Activated naive CD8-positive, alpha-beta T cell treated with anti-CD3 and anti-CD28 coated beads, Interleukin-2, amount 10 ng/mL, durations not matched to agents 7 days and 5 days (primary cell): ENCODE data around the gene SPTLC2. TPM values are rescaled to one million over a fixed set of nuclear protein-coding genes. Genes with fewer than 3 reads are reported as not detected.
"Not testable (repeated sequence)": the region's sequence is repeated elsewhere in the genome, so short reads cannot be mapped to it uniquely, and the experiment has no call there.

Experiments
- ATAC-seq: fragments of 150-1000 bp; cut with Tn5 transposase; one replicate; pipeline ENCODE4 v1.10.0; 2021; ENCODE audit warnings: low read depth, moderate library complexity
- POLR2A ChIA-PET: fragments of 350-600 bp; sonication (Branson Sonifier 250); formaldehyde crosslinking; loops from one replicate; lab custom pipeline; 2021; ENCODE audit warnings: antibody characterized with exemption; lab: Charles Lee
- DNase-seq: peaks from one replicate; pipeline ENCODE4 v3.0.0; 2021
- H3K27ac Mint-ChIP-seq: one replicate; pipeline ENCODE4 v1.8.0; 2022; ENCODE audit warnings: mild to moderate bottlenecking, mixed read lengths
- H3K27me3 Mint-ChIP-seq: one replicate; pipeline ENCODE4 v1.8.0; 2022; ENCODE audit warnings: mild to moderate bottlenecking, moderate library complexity, mixed read lengths
- H3K36me3 Mint-ChIP-seq: one replicate; pipeline ENCODE4 v1.8.0; 2021; ENCODE audit warnings: mild to moderate bottlenecking, mixed read lengths
- H3K4me1 Mint-ChIP-seq: one replicate; pipeline ENCODE4 v1.8.0; 2021; ENCODE audit warnings: mixed read lengths
- H3K4me3 Mint-ChIP-seq: one replicate; pipeline ENCODE4 v1.8.0; 2022; ENCODE audit warnings: mild to moderate bottlenecking, moderate library complexity, mixed read lengths
- H3K9me3 Mint-ChIP-seq: one replicate; pipeline ENCODE4 v1.8.0; 2021; ENCODE audit warnings: mixed read lengths
- total RNA-seq, 2 experiments: library from RNA; stranded (reverse); gene quantifications; one replicate each; pipeline ENCODE4 v1.2.3, GENCODE V29; 2021

Gene SPTLC2
- total RNA-seq, 2 experiments from 2014 or later = 57.1 to 60.6 TPM

- no peaks in the 10 kb centered on the region for H3K36me3 Mint-ChIP-seq
- POLR2A ChIA-PET = interaction anchor here (0.9 kb wide), 1 partner anchor 34 kb away, joined by 5 read pairs; no protein-coding TSS in a partner anchor
- peak overlapping the region; percentile 93 for H3K27ac Mint-ChIP-seq
Observed at GRCh38 chr14:77641534-77642341, 25.3 kb upstream of the SPTLC2 start.

GRCh38 chr14:77640756-77641533, 24.5 kb upstream of the SPTLC2 start:
- ATAC-seq = no peak

More at GRCh38 chr14:77641534-77642341, 25.3 kb upstream of the SPTLC2 start:
- H3K4me3 Mint-ChIP-seq = peak overlapping the region; percentile 86
- H3K4me1 Mint-ChIP-seq = peaks cover 16% of the 10 kb centered on the region
- peaks cover 4% of the 10 kb centered on the region for H3K9me3 Mint-ChIP-seq
- peaks cover 2% of the 10 kb centered on the region for H3K27me3 Mint-ChIP-seq
- ATAC-seq (peak; percentile 90), DNase-seq (peak; percentile 77)

GRCh38 chr14:77638771-77639171, 22.3 kb upstream of the SPTLC2 start:
- POLR2A ChIA-PET = interaction anchor here (0.6 kb wide), 1 partner anchor 34 kb away, joined by 4 read pairs; no protein-coding TSS in a partner anchor
- Mint-ChIP-seq H3K4me1 (peaks cover 16% of the 10 kb centered on the region), H3K27me3 (no peaks in the 10 kb centered on the region), H3K4me3 (no peak overlapping the region), H3K36me3 (no peaks in the 10 kb centered on the region), H3K9me3 (peaks cover 6% of the 10 kb centered on the region), H3K27ac (no peak overlapping the region)
- no peak for DNase-seq
- no peak for ATAC-seq

More at GRCh38 chr14:77640756-77641533, 24.5 kb upstream of the SPTLC2 start:
- Mint-ChIP-seq H3K36me3 (no peaks in the 10 kb centered on the region), H3K27ac (peak overlapping the region; percentile 93), H3K9me3 (peaks cover 6% of the 10 kb centered on the region), H3K27me3 (peaks cover 2% of the 10 kb centered on the region), H3K4me1 (peaks cover 16% of the 10 kb centered on the region), H3K4me3 (peak overlapping the region; percentile 86)
- DNase-seq = no peak
- POLR2A ChIA-PET = interaction anchor here (0.9 kb wide), 1 partner anchor 33 kb away, joined by 5 read pairs; no protein-coding TSS in a partner anchor

GRCh38 chr14:77635869-77636268, 19.4 kb upstream of the SPTLC2 start:
- H3K27ac Mint-ChIP-seq, H3K36me3 Mint-ChIP-seq, H3K27me3 Mint-ChIP-seq, ATAC-seq, DNase-seq, H3K4me3 Mint-ChIP-seq, POLR2A ChIA-PET, H3K4me1 Mint-ChIP-seq: not testable (repeated sequence)
- H3K9me3 Mint-ChIP-seq = peaks cover 10% of the 10 kb centered on the region

GRCh38 chr14:77635466-77635865, 19.0 kb upstream of the SPTLC2 start:
- not testable (repeated sequence) for DNase-seq, H3K36me3 Mint-ChIP-seq
- peaks cover 10% of the 10 kb centered on the region for H3K9me3 Mint-ChIP-seq

GRCh38 chr14:77630111-77630510, 13.7 kb upstream of the SPTLC2 start:
- Mint-ChIP-seq H3K36me3 (no peaks in the 10 kb centered on the region), H3K9me3 (peaks cover 7% of the 10 kb centered on the region), H3K4me1 (peaks cover 3% of the 10 kb centered on the region), H3K4me3 (no peak overlapping the region), H3K27me3 (peaks cover 13% of the 10 kb centered on the region), H3K27ac (no peak overlapping the region)
- POLR2A ChIA-PET = no interaction called here
- DNase-seq (no peak), ATAC-seq (no peak)

More at GRCh38 chr14:77635466-77635865, 19.0 kb upstream of the SPTLC2 start:
- H3K4me3 Mint-ChIP-seq, H3K27me3 Mint-ChIP-seq, POLR2A ChIA-PET, H3K4me1 Mint-ChIP-seq, H3K27ac Mint-ChIP-seq, ATAC-seq: not testable (repeated sequence)

- H3K9me3 Mint-ChIP-seq = peaks cover 5% of the 10 kb centered on the region
- no peak overlapping the region for H3K4me3 Mint-ChIP-seq
- peak; percentile 47 for ATAC-seq
- no peak for DNase-seq
- peaks cover 4% of the 10 kb centered on the region for H3K27me3 Mint-ChIP-seq
- POLR2A ChIA-PET = no interaction called here
- H3K4me1 Mint-ChIP-seq = peaks cover 9% of the 10 kb centered on the region
- no peaks in the 10 kb centered on the region for H3K36me3 Mint-ChIP-seq
- no peak overlapping the region for H3K27ac Mint-ChIP-seq
Observed at GRCh38 chr14:77625360-77625759, 8.9 kb upstream of the SPTLC2 start.

GRCh38 chr14:77623201-77623600, 6.8 kb upstream of the SPTLC2 start:
- H3K4me1 Mint-ChIP-seq = peaks cover 12% of the 10 kb centered on the region
- H3K4me3 Mint-ChIP-seq = no peak overlapping the region
- POLR2A ChIA-PET = no interaction called here
- DNase-seq (no peak), ATAC-seq (no peak)
- H3K9me3 Mint-ChIP-seq = peaks cover 5% of the 10 kb centered on the region
- no peak overlapping the region for H3K27ac Mint-ChIP-seq
- peaks cover 4% of the 10 kb centered on the region for H3K27me3 Mint-ChIP-seq
- H3K36me3 Mint-ChIP-seq = no peaks in the 10 kb centered on the region

GRCh38 chr14:77622366-77622961, 6.0 kb upstream of the SPTLC2 start:
- no peak for ATAC-seq

GRCh38 chr14:77620222-77620870, 3.9 kb upstream of the SPTLC2 start:
- peaks cover 2% of the 10 kb centered on the region for H3K9me3 Mint-ChIP-seq
- H3K27ac Mint-ChIP-seq = no peak overlapping the region
- DNase-seq = no peak
- H3K27me3 Mint-ChIP-seq = peaks cover 4% of the 10 kb centered on the region
- no peak for ATAC-seq
- peaks cover 16% of the 10 kb centered on the region for H3K4me1 Mint-ChIP-seq
- POLR2A ChIA-PET = interaction anchor here (0.7 kb wide), 1 partner anchor 138 kb away, joined by 4 read pairs; no protein-coding TSS in a partner anchor
- H3K4me3 Mint-ChIP-seq = no peak overlapping the region
- H3K36me3 Mint-ChIP-seq = peaks cover 3% of the 10 kb centered on the region

More at GRCh38 chr14:77622366-77622961, 6.0 kb upstream of the SPTLC2 start:
- no peak for DNase-seq
- Mint-ChIP-seq H3K9me3 (peaks cover 4% of the 10 kb centered on the region), H3K27ac (no peak overlapping the region), H3K4me1 (peaks cover 13% of the 10 kb centered on the region), H3K27me3 (peaks cover 4% of the 10 kb centered on the region), H3K36me3 (no peaks in the 10 kb centered on the region), H3K4me3 (no peak overlapping the region)
- POLR2A ChIA-PET = no interaction called here

- no peak for ATAC-seq
- Mint-ChIP-seq H3K9me3 (peaks cover 2% of the 10 kb centered on the region), H3K4me1 (peaks cover 26% of the 10 kb centered on the region), H3K27ac (no peak overlapping the region), H3K4me3 (no peak overlapping the region), H3K36me3 (peaks cover 17% of the 10 kb centered on the region), H3K27me3 (peaks cover 4% of the 10 kb centered on the region)
- POLR2A ChIA-PET = interaction anchor here (0.7 to 3.8 kb wide), 2 partner anchors 11 to 90 kb away, joined by 3 to 12 read pairs; partner anchors contain the start of gene SLIRP
- no peak for DNase-seq
Observed at GRCh38 chr14:77618381-77618970, 2.0 kb upstream of the SPTLC2 start.

GRCh38 chr14:77616133-77616453, 344 bp downstream of the SPTLC2 start:
- Mint-ChIP-seq H3K4me1 (peaks cover 38% of the 10 kb centered on the region), H3K27me3 (peaks cover 4% of the 10 kb centered on the region), H3K9me3 (no peaks in the 10 kb centered on the region), H3K27ac (peak overlapping the region; percentile 91), H3K36me3 (peaks cover 19% of the 10 kb centered on the region), H3K4me3 (peak overlapping the region; percentile 97)
- ATAC-seq (no peak), DNase-seq (no peak)
- POLR2A ChIA-PET = interaction anchor here (0.8 to 3.8 kb wide), 5 partner anchors 9 to 45 kb away, joined by 3 to 12 read pairs (median 5); no protein-coding TSS in a partner anchor
